WTC11 (cell line): ENCODE results near the gene MRPL54. TPM values are rescaled to one million over a fixed set of nuclear protein-coding genes. Genes with fewer than 3 reads are reported as not detected.

ENCODE experiments used
- ATAC-seq: fragments of 200-7000 bp; cut with Tn5 transposase; 2 replicates; pipeline ENCODE4 v1.10.0; 2021; ENCODE audit warnings: mild to moderate bottlenecking, moderate library complexity
- CTCF ChIA-PET: fragments of 300-600 bp; sonication (Branson Sonifier 250); formaldehyde crosslinking; loops from one replicate; lab custom pipeline; 2021; ENCODE audit warnings: antibody characterized with exemption; lab: Charles Lee
- POLR2A ChIA-PET: fragments of 350-600 bp; sonication (Branson Sonifier 250); formaldehyde crosslinking; loops from one replicate; lab custom pipeline; 2021; ENCODE audit warnings: antibody characterized with exemption; lab: Charles Lee
- DNase-seq: peaks from one replicate; pipeline ENCODE4 v3.0.0; 2021; ENCODE audit warnings: low spot score
- H3K27ac Mint-ChIP-seq: 2 replicates; pipeline ENCODE4 v1.8.0; 2021; ENCODE audit warnings: mixed read lengths
- H3K27me3 Mint-ChIP-seq: 2 replicates; pipeline ENCODE4 v1.8.0; 2021; ENCODE audit warnings: low read depth, mild to moderate bottlenecking, moderate library complexity, mixed read lengths
- H3K36me3 Mint-ChIP-seq: 2 replicates; pipeline ENCODE4 v1.8.0; 2021; ENCODE audit warnings: mixed read lengths
- H3K4me1 Mint-ChIP-seq: 2 replicates; pipeline ENCODE4 v1.8.0; 2022; ENCODE audit warnings: mixed read lengths
- H3K4me3 Mint-ChIP-seq: 2 replicates; pipeline ENCODE4 v1.8.0; 2021; ENCODE audit warnings: mild to moderate bottlenecking, moderate library complexity, mixed read lengths
- H3K9me3 Mint-ChIP-seq: 2 replicates; pipeline ENCODE4 v1.8.0; 2021; ENCODE audit warnings: mixed read lengths
- AR ChIP-seq: fragments of 250-450 bp; sonication (Bioruptor Pico); IDR thresholded peaks from 2 replicates; pipeline ENCODE4 v1.9.0; 2021; ENCODE audit warnings: mild to moderate bottlenecking
- ATF2 ChIP-seq: sonication (generic); formaldehyde crosslinking; IDR thresholded peaks from 2 replicates; pipeline ENCODE4 v1.8.1; 2022; ENCODE audit warnings: low read depth, missing genetic modification reagents, borderline replicate concordance
- GRHL2 ChIP-seq: fragments of 250-450 bp; sonication (Bioruptor Pico); IDR thresholded peaks from 2 replicates; pipeline ENCODE4 v1.8.0; 2022; ENCODE audit warnings: mild to moderate bottlenecking, moderate library complexity; ENCODE audit not compliant: insufficient replicate concordance, severe bottlenecking
- IRF2 ChIP-seq: sonication (generic); formaldehyde crosslinking; IDR thresholded peaks from 2 replicates; pipeline ENCODE4 v1.8.0; 2022; ENCODE audit warnings: low read depth, missing genetic modification reagents, borderline replicate concordance
- STAT6 ChIP-seq: sonication (generic); formaldehyde crosslinking; conservative IDR thresholded peaks from 2 replicates; pipeline ENCODE4 v1.8.1; 2023; ENCODE audit warnings: mild to moderate bottlenecking, low read depth, missing genetic modification reagents, moderate library complexity
- ZNF232 ChIP-seq: sonication (generic); formaldehyde crosslinking; IDR thresholded peaks from 2 replicates; pipeline ENCODE4 v1.8.0; 2022; ENCODE audit warnings: mild to moderate bottlenecking, missing genetic modification reagents
- ZNF263 ChIP-seq: sonication (generic); formaldehyde crosslinking; IDR thresholded peaks from 2 replicates; pipeline ENCODE4 v1.8.1; 2022; ENCODE audit warnings: low read depth, mild to moderate bottlenecking, moderate library complexity, missing genetic modification reagents
- ZNF425 ChIP-seq: fragments of 250-450 bp; sonication (Bioruptor Pico); conservative IDR thresholded peaks from 2 replicates; pipeline ENCODE4 v1.9.0; 2021; ENCODE audit warnings: mild to moderate bottlenecking
- total RNA-seq: library from RNA; stranded (reverse); gene quantifications from 3 replicates; pipeline ENCODE4 v1.2.3, GENCODE V29; 2021
- TF ChIP-seq, protein P1 (sequence below): sonication (generic); formaldehyde crosslinking; IDR thresholded peaks from 2 replicates; pipeline ENCODE4 v1.8.0; 2022; ENCODE audit warnings: mild to moderate bottlenecking, missing genetic modification reagents

The MRPL54 gene
- total RNA-seq, 1 experiment from 2014 or later = 62.3 TPM

- TF ChIP-seq ZNF263 (CRISPR knock-in tag) (no peak), STAT6 (CRISPR knock-in tag) (no peak)
These were observed 21.4 kb downstream of the MRPL54 start (continued) for GRCh38 chr19:3783660-3784584.

GRCh38 chr19:3784607-3785450 is 22.3 kb downstream of the MRPL54 start:
- H3K27me3 Mint-ChIP-seq = peaks cover 17% of the 10 kb centered on the region
- POLR2A ChIA-PET = interaction anchor here (0.5 kb wide), 1 partner anchor 205 kb away, joined by 3 read pairs; no protein-coding TSS in a partner anchor

More at GRCh38 chr19:3784607-3785450, 22.3 kb downstream of the MRPL54 start:
- ATAC-seq (peak; percentile 15), DNase-seq (no peak)
- H3K4me3 Mint-ChIP-seq = peak overlapping the region; percentile 75
- TF ChIP-seq IRF2 (CRISPR knock-in tag) = no peak
- no peak for TF ChIP-seq AR (CRISPR knock-in tag)
- TF ChIP-seq ZNF263 (CRISPR knock-in tag) = no peak
- TF ChIP-seq, protein P1, sequence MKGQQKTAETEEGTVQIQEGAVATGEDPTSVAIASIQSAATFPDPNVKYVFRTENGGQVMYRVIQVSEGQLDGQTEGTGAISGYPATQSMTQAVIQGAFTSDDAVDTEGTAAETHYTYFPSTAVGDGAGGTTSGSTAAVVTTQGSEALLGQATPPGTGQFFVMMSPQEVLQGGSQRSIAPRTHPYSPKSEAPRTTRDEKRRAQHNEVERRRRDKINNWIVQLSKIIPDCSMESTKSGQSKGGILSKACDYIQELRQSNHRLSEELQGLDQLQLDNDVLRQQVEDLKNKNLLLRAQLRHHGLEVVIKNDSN (CRISPR knock-in tag) = no peak
- TF ChIP-seq ZNF425 (CRISPR knock-in tag) = no peak
- no peak for TF ChIP-seq GRHL2 (CRISPR knock-in tag)
- no peak for TF ChIP-seq ATF2 (CRISPR knock-in tag)
- no peak for TF ChIP-seq ZNF232
- peaks cover 21% of the 10 kb centered on the region for H3K36me3 Mint-ChIP-seq
- peaks cover 18% of the 10 kb centered on the region for H3K9me3 Mint-ChIP-seq
- H3K27ac Mint-ChIP-seq = no peak overlapping the region
- CTCF ChIA-PET = interaction anchor here (0.5 to 2.7 kb wide), 14 partner anchors 10 to 1394 kb away, joined by 3 to 13 read pairs (median 5); partner anchors contain the start of genes ATCAY, DAPK3, MRPL54 and RAX2
- peaks cover 7% of the 10 kb centered on the region for H3K4me1 Mint-ChIP-seq
